GM12878 (cell line): Measurements from ENCODE around the gene SETD9. TPM values are rescaled to one million over a fixed set of nuclear protein-coding genes. Genes with fewer than 3 reads are reported as not detected.

Source experiments
- BACH1 ChIP-seq: fragments of 450-650 bp; IDR thresholded peaks from 2 replicates; pipeline ENCODE4 v1.6.1; 2017; ENCODE audit warnings: mild to moderate bottlenecking, borderline replicate concordance
- CHD2 ChIP-seq: IDR thresholded peaks from 2 replicates; pipeline ENCODE4 v1.6.1; 2011; ENCODE audit warnings: low read depth, low read length, improper control_type of control experiment, borderline replicate concordance
- CREM ChIP-seq: IDR thresholded peaks from 2 replicates; pipeline ENCODE4 v1.6.1; 2014; ENCODE audit warnings: antibody characterized with exemption, low read depth
- EED ChIP-seq: sonication (generic); IDR thresholded peaks from 2 replicates; pipeline ENCODE4 v1.6.1; 2016; ENCODE audit warnings: antibody characterized with exemption, low read depth
- EP300 ChIP-seq, 2 experiments: fragments of 150-350 bp in 1 of 2; IDR thresholded peaks; 2 replicates each; pipeline ENCODE4 v1.6.1; 2011 to 2012; ENCODE audit warnings: low read depth in 2 of 2, low read length in 2 of 2, borderline replicate concordance in 1 of 2, improper control_type of control experiment in 1 of 2, inconsistent platforms in 1 of 2; ENCODE audit not compliant: control insufficient read depth in 1 of 2
- FOXM1 ChIP-seq: IDR thresholded peaks from 2 replicates; pipeline ENCODE4 v1.6.1; 2012; ENCODE audit warnings: low read depth, mild to moderate bottlenecking, inconsistent platforms, low read length, moderate library complexity
- GABPA ChIP-seq: IDR thresholded peaks from 2 replicates; pipeline ENCODE4 v1.6.1; 2014; ENCODE audit warnings: antibody characterized with exemption, low read depth, mild to moderate bottlenecking, inconsistent platforms
- IKZF2 ChIP-seq, 2 experiments: fragments of 450-650 bp; IDR thresholded peaks; 2 replicates each; pipeline ENCODE4 v1.6.1; 2017; ENCODE audit warnings: mild to moderate bottlenecking in 2 of 2, moderate library complexity in 2 of 2
- KLF5 ChIP-seq: fragments of 450-650 bp; IDR thresholded peaks from 2 replicates; pipeline ENCODE4 v1.6.1; 2014; ENCODE audit warnings: mild to moderate bottlenecking; ENCODE audit not compliant: partially characterized antibody
- NRF1 ChIP-seq: conservative IDR thresholded peaks from 2 replicates; pipeline ENCODE4 v1.6.1; 2011; ENCODE audit warnings: mild to moderate bottlenecking, low read depth, low read length, improper control_type of control experiment
- POLR2A ChIP-seq: IDR thresholded peaks from 2 replicates; pipeline ENCODE4 v1.6.1; 2011; ENCODE audit warnings: low read depth, mild to moderate bottlenecking, low read length
- POLR2AphosphoS2 ChIP-seq: IDR thresholded peaks from 2 replicates; pipeline ENCODE4 v1.6.1; 2011; ENCODE audit warnings: low read depth, mild to moderate bottlenecking, low read length, improper control_type of control experiment, moderate library complexity
- SIX5 ChIP-seq: IDR thresholded peaks from 2 replicates; pipeline ENCODE4 v1.6.1; 2011; ENCODE audit warnings: mild to moderate bottlenecking, low read depth, low read length, moderate library complexity; ENCODE audit not compliant: severe bottlenecking
- SMAD5 ChIP-seq: IDR thresholded peaks from 2 replicates; pipeline ENCODE4 v1.6.1; 2016; ENCODE audit warnings: antibody characterized with exemption, low read depth
- SP1 ChIP-seq: IDR thresholded peaks from one replicate; pipeline ENCODE4 v1.6.1; 2011; ENCODE audit warnings: low read depth, low read length
- SPI1 ChIP-seq: IDR thresholded peaks from 2 replicates; pipeline ENCODE4 v1.6.1; 2011; ENCODE audit warnings: low read depth, mild to moderate bottlenecking, low read length, moderate library complexity, borderline replicate concordance; ENCODE audit not compliant: insufficient read depth
- SRF ChIP-seq, 2 experiments: IDR thresholded peaks; 2 replicates each; pipeline ENCODE4 v1.6.1; 2011; ENCODE audit warnings: low read depth in 2 of 2, low read length in 2 of 2, mild to moderate bottlenecking in 1 of 2, moderate library complexity in 1 of 2
- STAT3 ChIP-seq: IDR thresholded peaks from 2 replicates; pipeline ENCODE4 v1.6.1; 2011; ENCODE audit warnings: low read depth, low read length, improper control_type of control experiment
- TAF1 ChIP-seq: IDR thresholded peaks from 2 replicates; pipeline ENCODE4 v1.6.1; 2011; ENCODE audit warnings: mild to moderate bottlenecking, low read depth, low read length, borderline replicate concordance
- YY1 ChIP-seq: IDR thresholded peaks from 2 replicates; pipeline ENCODE4 v1.6.1; 2011; ENCODE audit warnings: low read depth, mild to moderate bottlenecking, low read length
- polyA plus RNA-seq, 11 experiments: library from polyadenylated mRNA; depleted of rRNA in 4 of 11; unstranded in 6 of 11; stranded (reverse) in 5 of 11; fragments of >200 nt; fragmentation: Nextera tagmentation in 4 of 11; fragmentation: Illumina TruSeq in 1 of 11; extraction: Ambion mirVana in 4 of 11; extraction: Trizol in 1 of 11; gene quantifications; 1 replicate in 1 of 11; 2 replicates in 10 of 11; pipeline versions ENCODE4 v1.2.1 to v1.2.3, GENCODE V29; 2011 to 2016; ENCODE audit warnings: inconsistent platforms in 2 of 11, missing spikeins in 2 of 11, low read depth in 1 of 11
- total RNA-seq, 4 experiments: library from RNA; depleted of rRNA in 3 of 4; stranded (reverse); fragments of >200 nt in 3 of 4; fragmentation: Illumina TruSeq in 1 of 4; extraction: Trizol in 1 of 4; gene quantifications; 2 replicates each; pipeline versions ENCODE4 v1.2.1 to v1.2.3, GENCODE V29; 2013 to 2021
- TF ChIP-seq, protein P1 (sequence below): fragments of 450-650 bp; IDR thresholded peaks from 2 replicates; pipeline ENCODE4 v1.6.1; 2017; ENCODE audit warnings: borderline replicate concordance
- TF ChIP-seq, protein P2 (sequence below): fragments of 450-650 bp; IDR thresholded peaks from 2 replicates; pipeline ENCODE4 v1.6.1; 2016; ENCODE audit warnings: mild to moderate bottlenecking
- TF ChIP-seq, protein P3 (sequence below): IDR thresholded peaks from 2 replicates; pipeline ENCODE4 v1.6.1; 2012; ENCODE audit warnings: low read depth, low read length, improper control_type of control experiment

The SETD9 gene
- total and polyA plus RNA-seq, 10 of the 15 experiments (the other 5 are each of a cell fraction or from before 2014, with no cell fraction given) = 8.7 to 17.8 (median 12.6) TPM

DNA sequence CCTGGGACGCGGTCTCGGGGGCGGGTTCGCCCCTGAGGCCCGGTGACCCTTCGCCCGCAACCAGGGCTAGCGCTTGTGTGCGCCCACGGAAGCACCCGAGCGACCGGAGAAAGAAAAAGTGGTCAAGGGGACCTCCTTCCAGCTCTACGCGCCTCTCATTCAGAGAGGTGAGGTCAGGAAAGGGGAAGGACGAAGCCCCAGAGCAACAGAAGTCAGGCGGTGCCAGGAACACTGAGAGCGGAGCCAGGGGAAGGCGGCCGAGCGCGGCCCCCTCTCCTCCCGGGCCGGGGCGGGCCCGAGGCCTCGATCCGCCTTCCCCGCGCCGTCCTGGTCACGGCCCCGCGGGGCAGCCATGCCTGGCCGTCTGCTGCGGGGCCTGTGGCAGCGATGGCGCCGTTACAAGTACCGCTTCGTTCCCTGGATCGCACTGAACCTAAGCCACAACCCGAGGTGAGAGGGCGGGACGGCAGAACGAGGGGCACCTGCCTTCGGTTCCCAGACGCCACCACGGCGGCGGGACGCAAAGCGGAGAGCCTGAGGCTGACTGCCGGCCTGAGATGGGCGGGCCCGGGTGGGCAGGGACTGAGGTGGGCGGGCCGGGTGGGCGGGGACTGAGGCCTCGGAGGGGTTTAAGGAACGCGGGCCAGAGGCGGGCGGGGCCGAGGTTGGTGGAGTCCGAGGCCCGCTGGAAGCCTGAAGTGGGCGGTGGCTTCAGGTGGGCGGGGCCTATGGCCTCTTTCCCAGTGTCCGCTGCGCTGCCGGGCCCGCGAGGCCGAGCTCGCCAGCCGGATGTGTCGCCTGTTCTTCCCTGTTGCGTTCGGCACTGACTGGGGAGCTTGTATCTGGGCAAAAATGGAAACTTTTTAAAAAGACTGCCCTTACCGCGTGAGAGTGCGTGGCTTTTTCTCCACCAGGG lies at the start of gene SETD9 (continued):
- TF ChIP-seq, protein P1, sequence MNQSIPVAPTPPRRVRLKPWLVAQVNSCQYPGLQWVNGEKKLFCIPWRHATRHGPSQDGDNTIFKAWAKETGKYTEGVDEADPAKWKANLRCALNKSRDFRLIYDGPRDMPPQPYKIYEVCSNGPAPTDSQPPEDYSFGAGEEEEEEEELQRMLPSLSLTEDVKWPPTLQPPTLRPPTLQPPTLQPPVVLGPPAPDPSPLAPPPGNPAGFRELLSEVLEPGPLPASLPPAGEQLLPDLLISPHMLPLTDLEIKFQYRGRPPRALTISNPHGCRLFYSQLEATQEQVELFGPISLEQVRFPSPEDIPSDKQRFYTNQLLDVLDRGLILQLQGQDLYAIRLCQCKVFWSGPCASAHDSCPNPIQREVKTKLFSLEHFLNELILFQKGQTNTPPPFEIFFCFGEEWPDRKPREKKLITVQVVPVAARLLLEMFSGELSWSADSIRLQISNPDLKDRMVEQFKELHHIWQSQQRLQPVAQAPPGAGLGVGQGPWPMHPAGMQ = no peak
- TF ChIP-seq, protein P2, sequence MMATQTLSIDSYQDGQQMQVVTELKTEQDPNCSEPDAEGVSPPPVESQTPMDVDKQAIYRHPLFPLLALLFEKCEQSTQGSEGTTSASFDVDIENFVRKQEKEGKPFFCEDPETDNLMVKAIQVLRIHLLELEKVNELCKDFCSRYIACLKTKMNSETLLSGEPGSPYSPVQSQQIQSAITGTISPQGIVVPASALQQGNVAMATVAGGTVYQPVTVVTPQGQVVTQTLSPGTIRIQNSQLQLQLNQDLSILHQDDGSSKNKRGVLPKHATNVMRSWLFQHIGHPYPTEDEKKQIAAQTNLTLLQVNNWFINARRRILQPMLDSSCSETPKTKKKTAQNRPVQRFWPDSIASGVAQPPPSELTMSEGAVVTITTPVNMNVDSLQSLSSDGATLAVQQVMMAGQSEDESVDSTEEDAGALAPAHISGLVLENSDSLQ = no peak
- TF ChIP-seq GABPA (no peak), SP1 (peak; percentile 68), STAT3 (no peak), NRF1 (no peak), EP300 (IDR thresholded peaks at IDR 0.05; ENCODE audit: borderline replicate concordance in 1 of 2, control insufficient read depth in 1 of 2, low read depth in 2 of 2, low read length in 2 of 2) (no peak), SMAD5 (peak; percentile 84; the same call in 1 of the 2 replicates), KLF5 (no peak), CHD2 (0 out of 2 replicates have a peak, but pooled peaks have one; percentile 30), POLR2AphosphoS2 (peak; percentile 84; the same call in 1 of the 2 replicates), YY1 (peak; percentile 63), SPI1 (0 out of 2 replicates have a peak, but pooled peaks have one; percentile 24), IKZF2 (IDR thresholded peaks at IDR 0.05) (peak; percentile 33 to 74; a peak in 2 of 4 replicates), EED (no peak), SIX5 (peak; percentile 12), FOXM1 (no peak), POLR2A (peak; percentile 98), CREM (0 out of 2 replicates have a peak, but pooled peaks have one; percentile 28), BACH1 (peak; percentile 69; the same call in 1 of the 2 replicates), SRF (IDR thresholded peaks at IDR 0.05; ENCODE audit: low read depth in 2 of 2, low read length in 2 of 2) (no peak), TAF1 (peak; percentile 85)
- TF ChIP-seq, protein P3, sequence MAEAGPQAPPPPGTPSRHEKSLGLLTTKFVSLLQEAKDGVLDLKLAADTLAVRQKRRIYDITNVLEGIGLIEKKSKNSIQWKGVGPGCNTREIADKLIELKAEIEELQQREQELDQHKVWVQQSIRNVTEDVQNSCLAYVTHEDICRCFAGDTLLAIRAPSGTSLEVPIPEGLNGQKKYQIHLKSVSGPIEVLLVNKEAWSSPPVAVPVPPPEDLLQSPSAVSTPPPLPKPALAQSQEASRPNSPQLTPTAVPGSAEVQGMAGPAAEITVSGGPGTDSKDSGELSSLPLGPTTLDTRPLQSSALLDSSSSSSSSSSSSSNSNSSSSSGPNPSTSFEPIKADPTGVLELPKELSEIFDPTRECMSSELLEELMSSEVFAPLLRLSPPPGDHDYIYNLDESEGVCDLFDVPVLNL = peak; percentile 22; the same call in 1 of the 2 replicates
- TF ChIP-seq, all 136 proteins: peak for 42
